ENCODE measurements around the gene PDZD2. TPM values are rescaled to one million over a fixed set of nuclear protein-coding genes. Genes with fewer than 3 reads are reported as not detected.
A peak's percentile ranks its signal among the peaks of the same experiment; 100 is the strongest.
"Not testable (repeated sequence)": the region's sequence is repeated elsewhere in the genome, so short reads cannot be mapped to it uniquely, and the experiment has no call there.

PDZD2 gene
- total RNA-seq, 1 donor from 2014 or later: 4.3 TPM

DNA sequence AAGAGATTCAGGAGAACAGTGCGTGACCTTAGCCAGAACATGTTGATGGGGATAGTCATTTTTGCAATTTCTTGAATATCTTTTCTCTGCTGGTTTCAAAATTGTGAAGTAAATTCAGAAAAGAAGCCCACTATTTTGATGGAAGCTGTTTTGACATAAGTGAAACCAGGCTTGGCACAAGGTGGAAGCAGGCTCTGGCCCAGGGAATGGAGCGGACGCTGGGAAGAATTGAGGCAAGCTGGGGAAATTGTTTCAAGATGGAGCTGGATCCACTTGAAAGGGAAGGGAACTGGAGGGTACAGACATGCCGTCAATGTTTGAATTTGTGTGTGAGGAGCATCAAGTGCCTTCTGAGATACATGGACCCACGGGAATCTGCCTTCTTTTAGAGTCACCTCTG, 328.0 kb downstream of the PDZD2 start:
- no peaks in the 10 kb centered on the region for H3K36me3 Mint-ChIP-seq
- H3K4me3 Mint-ChIP-seq: no peak overlapping the region
- H3K27me3 Mint-ChIP-seq: peaks cover 3% of the 10 kb centered on the region
- H3K27ac Mint-ChIP-seq: peak overlapping the region; percentile 11
- H3K4me1 Mint-ChIP-seq (ENCODE audit: unreplicated experiment): peaks cover 19% of the 10 kb centered on the region
- TF ChIP-seq CTCF (conservative IDR thresholded peaks at IDR 0.05): no peak
- peaks cover 5% of the 10 kb centered on the region for H3K9me3 Mint-ChIP-seq
- no peak for DNase-seq (ENCODE audit: extremely low spot score, unreplicated experiment)

- H3K36me3 Mint-ChIP-seq: no peaks in the 10 kb centered on the region
- no peaks in the 10 kb centered on the region for H3K27me3 Mint-ChIP-seq
- peaks cover 5% of the 10 kb centered on the region for H3K9me3 Mint-ChIP-seq
- H3K4me3 Mint-ChIP-seq: no peak overlapping the region
- TF ChIP-seq CTCF (conservative IDR thresholded peaks at IDR 0.05): no peak
- no peak overlapping the region for H3K27ac Mint-ChIP-seq
- no peak for DNase-seq (ENCODE audit: extremely low spot score, unreplicated experiment)
- H3K4me1 Mint-ChIP-seq (ENCODE audit: unreplicated experiment): peaks cover 14% of the 10 kb centered on the region
These were observed 328.5 kb downstream of the PDZD2 start for GRCh38 chr5:31967461-31967860.

DNA sequence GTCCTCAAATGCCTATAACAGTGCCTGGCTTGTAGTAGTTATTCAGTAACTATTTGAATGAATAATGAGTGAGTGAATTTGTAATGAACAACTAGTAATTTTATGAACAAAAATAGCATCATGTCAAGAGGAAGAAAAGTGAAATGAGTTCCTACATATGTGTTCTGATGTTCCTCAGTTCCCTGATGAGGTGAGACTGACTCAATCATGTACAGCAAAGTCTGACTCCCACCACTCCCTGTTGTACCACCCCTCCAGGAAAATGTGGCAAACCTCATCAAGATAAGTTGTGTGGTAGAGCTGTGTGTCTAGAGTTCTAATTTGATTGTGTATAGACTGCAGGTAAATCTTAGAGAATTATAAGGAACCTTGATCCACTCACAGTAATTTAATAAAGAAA, 333.6 kb downstream of the PDZD2 start:
- TF ChIP-seq CTCF (conservative IDR thresholded peaks at IDR 0.05): no peak
- no peaks in the 10 kb centered on the region for H3K4me1 Mint-ChIP-seq (ENCODE audit: unreplicated experiment)
- no peak overlapping the region for H3K27ac Mint-ChIP-seq
- H3K36me3 Mint-ChIP-seq: no peaks in the 10 kb centered on the region
- no peak overlapping the region for H3K4me3 Mint-ChIP-seq
- no peaks in the 10 kb centered on the region for H3K27me3 Mint-ChIP-seq
- DNase-seq (ENCODE audit: extremely low spot score, unreplicated experiment): no peak
- H3K9me3 Mint-ChIP-seq: peaks cover 5% of the 10 kb centered on the region

GRCh38 chr5:31975189-31975612, 336.3 kb downstream of the PDZD2 start:
- not testable (repeated sequence) for H3K4me3 Mint-ChIP-seq; H3K36me3 Mint-ChIP-seq; DNase-seq (ENCODE audit: extremely low spot score, unreplicated experiment); H3K27ac Mint-ChIP-seq; H3K27me3 Mint-ChIP-seq; H3K4me1 Mint-ChIP-seq (ENCODE audit: unreplicated experiment); H3K9me3 Mint-ChIP-seq

GRCh38 chr5:31976169-31976568, 337.2 kb downstream of the PDZD2 start:
- Mint-ChIP-seq H3K27ac (no peak overlapping the region), H3K4me1 (ENCODE audit: unreplicated experiment) (no peaks in the 10 kb centered on the region), H3K36me3 (no peaks in the 10 kb centered on the region), H3K9me3 (no peaks in the 10 kb centered on the region), H3K4me3 (no peak overlapping the region), H3K27me3 (no peaks in the 10 kb centered on the region)
- no peak for DNase-seq (ENCODE audit: extremely low spot score, unreplicated experiment)
- no peak for TF ChIP-seq CTCF (conservative IDR thresholded peaks at IDR 0.05)

GRCh38 chr5:31981361-31981945, 342.5 kb downstream of the PDZD2 start:
- no peaks in the 10 kb centered on the region for H3K36me3 Mint-ChIP-seq
- TF ChIP-seq CTCF (conservative IDR thresholded peaks at IDR 0.05): no peak
- DNase-seq (ENCODE audit: extremely low spot score, unreplicated experiment): no peak
- H3K27ac Mint-ChIP-seq: no peak overlapping the region
- no peak overlapping the region for H3K4me3 Mint-ChIP-seq
- peaks cover 8% of the 10 kb centered on the region for H3K4me1 Mint-ChIP-seq (ENCODE audit: unreplicated experiment)
- no peaks in the 10 kb centered on the region for H3K9me3 Mint-ChIP-seq
- H3K27me3 Mint-ChIP-seq: no peaks in the 10 kb centered on the region
